Parathyroid adenoma (tissue), 2 donors: Measurements from ENCODE around the gene CHFR.
"Not testable (repeated sequence)": the region's sequence is repeated elsewhere in the genome, so short reads cannot be mapped to it uniquely, and the experiment has no call there.

Source experiments
- H2AFZ ChIP-seq: fragments of 300-600 bp; sonication (generic); one replicate; pipeline ENCODE4 v1.7.0; 2017; ENCODE audit warnings: antibody characterized with exemption, mild to moderate bottlenecking
- H3K27ac ChIP-seq: fragments of 300-600 bp; sonication (generic); one replicate; pipeline ENCODE4 v1.7.0; 2017
- H3K27me3 ChIP-seq: fragments of 300-600 bp; sonication (generic); one replicate; pipeline ENCODE4 v1.7.0; 2017; ENCODE audit warnings: low read length; ENCODE audit not compliant: control insufficient read depth, insufficient read depth
- H3K36me3 ChIP-seq: fragments of 300-600 bp; sonication (generic); one replicate; pipeline ENCODE4 v1.7.0; 2017; ENCODE audit warnings: low read length; ENCODE audit not compliant: control insufficient read depth, insufficient read depth
- H3K4me1 ChIP-seq: fragments of 300-600 bp; sonication (generic); one replicate; pipeline ENCODE4 v1.7.0; 2017; ENCODE audit warnings: control low read depth
- H3K4me2 ChIP-seq: fragments of 300-600 bp; sonication (generic); one replicate; pipeline ENCODE4 v1.7.0; 2017; ENCODE audit warnings: low read length
- H3K4me3 ChIP-seq: fragments of 300-600 bp; sonication (generic); one replicate; pipeline ENCODE4 v1.7.0; 2017; ENCODE audit warnings: low read depth, low read length
- H3K79me2 ChIP-seq: fragments of 300-600 bp; sonication (generic); one replicate; pipeline ENCODE4 v1.7.0; 2017; ENCODE audit warnings: control low read depth
- H3K9ac ChIP-seq: fragments of 300-600 bp; sonication (generic); one replicate; pipeline ENCODE4 v1.7.0; 2017; ENCODE audit warnings: mild to moderate bottlenecking
- H3K9me3 ChIP-seq: fragments of 300-600 bp; sonication (generic); one replicate; pipeline ENCODE4 v1.7.0; 2017; ENCODE audit warnings: low read length; ENCODE audit not compliant: control insufficient read depth
- CTCF ChIP-seq: fragments of 300-600 bp; sonication (generic); IDR thresholded peaks from one replicate; pipeline ENCODE4 v1.7.0; 2017; ENCODE audit warnings: antibody characterized with exemption, mild to moderate bottlenecking
- donor health status: primary hyperparathyroidism.

The CHFR gene

GRCh38 chr12:132803125-132803524 is 84.3 kb downstream of the CHFR start:
- Histone ChIP-seq H3K4me1 (no peaks in the 10 kb centered on the region), H3K36me3 (no peaks in the 10 kb centered on the region), H3K9me3 (no peaks in the 10 kb centered on the region), H3K79me2 (peaks cover 18% of the 10 kb centered on the region), H3K4me2 (no peak overlapping the region), H3K27ac (no peak overlapping the region), H3K27me3 (no peaks in the 10 kb centered on the region), H3K4me3 (no peak overlapping the region), H3K9ac (no peak overlapping the region), H2AFZ (no peak overlapping the region)
- TF ChIP-seq CTCF = no peak

GRCh38 chr12:132801741-132802140 is 85.7 kb downstream of the CHFR start:
- no peak overlapping the region for H3K9ac ChIP-seq
- no peaks in the 10 kb centered on the region for H3K36me3 ChIP-seq
- H2AFZ ChIP-seq = no peak overlapping the region
- peaks cover 18% of the 10 kb centered on the region for H3K79me2 ChIP-seq
- H3K4me3 ChIP-seq = no peak overlapping the region
- TF ChIP-seq CTCF = no peak
- H3K27me3 ChIP-seq = no peaks in the 10 kb centered on the region
- H3K9me3 ChIP-seq = no peaks in the 10 kb centered on the region
- no peak overlapping the region for H3K27ac ChIP-seq
- no peaks in the 10 kb centered on the region for H3K4me1 ChIP-seq
- H3K4me2 ChIP-seq = no peak overlapping the region

GRCh38 chr12:132798836-132799235 is 88.6 kb downstream of the CHFR start:
- Histone ChIP-seq H3K4me1 (no peaks in the 10 kb centered on the region), H3K4me3 (no peak overlapping the region), H3K79me2 (peaks cover 4% of the 10 kb centered on the region), H3K9ac (no peak overlapping the region), H3K36me3 (no peaks in the 10 kb centered on the region), H3K27ac (no peak overlapping the region), H3K4me2 (no peak overlapping the region), H3K27me3 (no peaks in the 10 kb centered on the region), H2AFZ (no peak overlapping the region), H3K9me3 (no peaks in the 10 kb centered on the region)
- no peak for TF ChIP-seq CTCF

- Histone ChIP-seq H3K4me2 (no peak overlapping the region), H3K27me3 (no peaks in the 10 kb centered on the region), H3K79me2 (peaks cover 7% of the 10 kb centered on the region), H2AFZ (no peak overlapping the region), H3K36me3 (no peaks in the 10 kb centered on the region), H3K4me3 (no peak overlapping the region), H3K9me3 (no peaks in the 10 kb centered on the region), H3K4me1 (no peaks in the 10 kb centered on the region), H3K9ac (no peak overlapping the region), H3K27ac (no peak overlapping the region)
- TF ChIP-seq CTCF = no peak
Observed at GRCh38 chr12:132797820-132798570, 89.4 kb downstream of the CHFR start.

GRCh38 chr12:132795847-132796246 is 91.6 kb downstream of the CHFR start:
- Histone ChIP-seq H3K4me3 (no peak overlapping the region), H3K36me3 (no peaks in the 10 kb centered on the region), H3K79me2 (peaks cover 9% of the 10 kb centered on the region), H3K4me1 (no peaks in the 10 kb centered on the region), H3K9me3 (no peaks in the 10 kb centered on the region), H3K9ac (no peak overlapping the region), H3K27me3 (no peaks in the 10 kb centered on the region), H3K27ac (no peak overlapping the region), H3K4me2 (no peak overlapping the region), H2AFZ (no peak overlapping the region)
- no peak for TF ChIP-seq CTCF

GRCh38 chr12:132791940-132792339 is 95.5 kb downstream of the CHFR start:
- not testable (repeated sequence) for H2AFZ ChIP-seq, H3K4me3 ChIP-seq, H3K9me3 ChIP-seq, H3K9ac ChIP-seq, H3K4me1 ChIP-seq, H3K27ac ChIP-seq, H3K4me2 ChIP-seq, H3K27me3 ChIP-seq, H3K36me3 ChIP-seq
- H3K79me2 ChIP-seq = peaks cover 12% of the 10 kb centered on the region
